ENCODE results near the gene NMNAT2.

GRCh38 chr1:183360473-183360872, 57.7 kb downstream of the NMNAT2 start:
- no peak for TF ChIP-seq POLR2AphosphoS5 (IDR thresholded peaks at IDR 0.05)
- TF ChIP-seq CTCF (IDR thresholded peaks at IDR 0.05), result no peak
